Measurements from ENCODE around the gene HARS2.

DNA sequence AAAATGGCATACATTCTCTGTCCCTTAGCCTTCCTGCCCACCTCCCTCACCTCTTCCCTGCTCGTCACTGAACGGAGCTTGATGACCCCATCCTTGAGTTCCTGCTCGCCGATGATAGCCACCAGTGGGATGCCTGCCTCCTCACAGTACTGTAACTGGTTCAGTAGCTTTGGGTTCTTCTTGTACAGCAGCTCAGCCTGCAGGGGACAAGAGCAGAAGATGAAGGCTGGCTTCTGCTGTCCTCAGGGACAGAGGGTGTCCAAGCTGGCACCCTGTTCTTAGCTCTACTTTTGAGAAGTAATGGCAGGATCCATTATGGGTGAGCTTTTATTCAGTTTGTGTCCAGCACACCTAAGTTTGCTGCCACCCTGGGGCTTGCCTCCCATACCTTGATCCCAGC is 16.6 kb upstream of the HARS2 start:
- TF ChIP-seq, protein P1, sequence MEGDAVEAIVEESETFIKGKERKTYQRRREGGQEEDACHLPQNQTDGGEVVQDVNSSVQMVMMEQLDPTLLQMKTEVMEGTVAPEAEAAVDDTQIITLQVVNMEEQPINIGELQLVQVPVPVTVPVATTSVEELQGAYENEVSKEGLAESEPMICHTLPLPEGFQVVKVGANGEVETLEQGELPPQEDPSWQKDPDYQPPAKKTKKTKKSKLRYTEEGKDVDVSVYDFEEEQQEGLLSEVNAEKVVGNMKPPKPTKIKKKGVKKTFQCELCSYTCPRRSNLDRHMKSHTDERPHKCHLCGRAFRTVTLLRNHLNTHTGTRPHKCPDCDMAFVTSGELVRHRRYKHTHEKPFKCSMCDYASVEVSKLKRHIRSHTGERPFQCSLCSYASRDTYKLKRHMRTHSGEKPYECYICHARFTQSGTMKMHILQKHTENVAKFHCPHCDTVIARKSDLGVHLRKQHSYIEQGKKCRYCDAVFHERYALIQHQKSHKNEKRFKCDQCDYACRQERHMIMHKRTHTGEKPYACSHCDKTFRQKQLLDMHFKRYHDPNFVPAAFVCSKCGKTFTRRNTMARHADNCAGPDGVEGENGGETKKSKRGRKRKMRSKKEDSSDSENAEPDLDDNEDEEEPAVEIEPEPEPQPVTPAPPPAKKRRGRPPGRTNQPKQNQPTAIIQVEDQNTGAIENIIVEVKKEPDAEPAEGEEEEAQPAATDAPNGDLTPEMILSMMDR (IDR thresholded peaks at IDR 0.05), result no peak
- no peak for TF ChIP-seq CHD2 (IDR thresholded peaks at IDR 0.05; ENCODE audit: low read length, partially characterized antibody)
- TF ChIP-seq, protein P2, sequence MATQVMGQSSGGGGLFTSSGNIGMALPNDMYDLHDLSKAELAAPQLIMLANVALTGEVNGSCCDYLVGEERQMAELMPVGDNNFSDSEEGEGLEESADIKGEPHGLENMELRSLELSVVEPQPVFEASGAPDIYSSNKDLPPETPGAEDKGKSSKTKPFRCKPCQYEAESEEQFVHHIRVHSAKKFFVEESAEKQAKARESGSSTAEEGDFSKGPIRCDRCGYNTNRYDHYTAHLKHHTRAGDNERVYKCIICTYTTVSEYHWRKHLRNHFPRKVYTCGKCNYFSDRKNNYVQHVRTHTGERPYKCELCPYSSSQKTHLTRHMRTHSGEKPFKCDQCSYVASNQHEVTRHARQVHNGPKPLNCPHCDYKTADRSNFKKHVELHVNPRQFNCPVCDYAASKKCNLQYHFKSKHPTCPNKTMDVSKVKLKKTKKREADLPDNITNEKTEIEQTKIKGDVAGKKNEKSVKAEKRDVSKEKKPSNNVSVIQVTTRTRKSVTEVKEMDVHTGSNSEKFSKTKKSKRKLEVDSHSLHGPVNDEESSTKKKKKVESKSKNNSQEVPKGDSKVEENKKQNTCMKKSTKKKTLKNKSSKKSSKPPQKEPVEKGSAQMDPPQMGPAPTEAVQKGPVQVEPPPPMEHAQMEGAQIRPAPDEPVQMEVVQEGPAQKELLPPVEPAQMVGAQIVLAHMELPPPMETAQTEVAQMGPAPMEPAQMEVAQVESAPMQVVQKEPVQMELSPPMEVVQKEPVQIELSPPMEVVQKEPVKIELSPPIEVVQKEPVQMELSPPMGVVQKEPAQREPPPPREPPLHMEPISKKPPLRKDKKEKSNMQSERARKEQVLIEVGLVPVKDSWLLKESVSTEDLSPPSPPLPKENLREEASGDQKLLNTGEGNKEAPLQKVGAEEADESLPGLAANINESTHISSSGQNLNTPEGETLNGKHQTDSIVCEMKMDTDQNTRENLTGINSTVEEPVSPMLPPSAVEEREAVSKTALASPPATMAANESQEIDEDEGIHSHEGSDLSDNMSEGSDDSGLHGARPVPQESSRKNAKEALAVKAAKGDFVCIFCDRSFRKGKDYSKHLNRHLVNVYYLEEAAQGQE (IDR thresholded peaks at IDR 0.05), result no peak
- no peak for TF ChIP-seq MYC (IDR thresholded peaks at IDR 0.05; ENCODE audit: borderline replicate concordance, low read length)
- TF ChIP-seq, protein P3, sequence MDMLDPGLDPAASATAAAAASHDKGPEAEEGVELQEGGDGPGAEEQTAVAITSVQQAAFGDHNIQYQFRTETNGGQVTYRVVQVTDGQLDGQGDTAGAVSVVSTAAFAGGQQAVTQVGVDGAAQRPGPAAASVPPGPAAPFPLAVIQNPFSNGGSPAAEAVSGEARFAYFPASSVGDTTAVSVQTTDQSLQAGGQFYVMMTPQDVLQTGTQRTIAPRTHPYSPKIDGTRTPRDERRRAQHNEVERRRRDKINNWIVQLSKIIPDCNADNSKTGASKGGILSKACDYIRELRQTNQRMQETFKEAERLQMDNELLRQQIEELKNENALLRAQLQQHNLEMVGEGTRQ (IDR thresholded peaks at IDR 0.05), result no peak
- TF ChIP-seq POLR2A (IDR thresholded peaks at IDR 0.05; ENCODE audit: low read length), result no peak
- no peak for TF ChIP-seq NPAS2 (CRISPR knock-in tag; IDR thresholded peaks at IDR 0.05; ENCODE audit: borderline replicate concordance)
- TF ChIP-seq, protein P4, sequence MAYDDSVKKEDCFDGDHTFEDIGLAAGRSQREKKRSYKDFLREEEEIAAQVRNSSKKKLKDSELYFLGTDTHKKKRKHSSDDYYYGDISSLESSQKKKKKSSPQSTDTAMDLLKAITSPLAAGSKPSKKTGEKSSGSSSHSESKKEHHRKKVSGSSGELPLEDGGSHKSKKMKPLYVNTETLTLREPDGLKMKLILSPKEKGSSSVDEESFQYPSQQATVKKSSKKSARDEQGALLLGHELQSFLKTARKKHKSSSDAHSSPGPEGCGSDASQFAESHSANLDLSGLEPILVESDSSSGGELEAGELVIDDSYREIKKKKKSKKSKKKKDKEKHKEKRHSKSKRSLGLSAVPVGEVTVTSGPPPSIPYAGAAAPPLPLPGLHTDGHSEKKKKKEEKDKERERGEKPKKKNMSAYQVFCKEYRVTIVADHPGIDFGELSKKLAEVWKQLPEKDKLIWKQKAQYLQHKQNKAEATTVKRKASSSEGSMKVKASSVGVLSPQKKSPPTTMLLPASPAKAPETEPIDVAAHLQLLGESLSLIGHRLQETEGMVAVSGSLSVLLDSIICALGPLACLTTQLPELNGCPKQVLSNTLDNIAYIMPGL (CRISPR knock-in tag; IDR thresholded peaks at IDR 0.05; ENCODE audit: borderline replicate concordance), result no peak
- TF ChIP-seq, protein P5, sequence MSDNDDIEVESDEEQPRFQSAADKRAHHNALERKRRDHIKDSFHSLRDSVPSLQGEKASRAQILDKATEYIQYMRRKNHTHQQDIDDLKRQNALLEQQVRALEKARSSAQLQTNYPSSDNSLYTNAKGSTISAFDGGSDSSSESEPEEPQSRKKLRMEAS (IDR thresholded peaks at IDR 0.05), result no peak
- no peak for TF ChIP-seq KDM1A (IDR thresholded peaks at IDR 0.05; ENCODE audit: low read depth)

All from A549 (cell line).